Loucy (cell line): ENCODE measurements around the gene USP5.

Experiments
- H2AFZ ChIP-seq: fragments of 200-600 bp; sonication (generic); 2 replicates; pipeline ENCODE4 v1.6.0; 2016; ENCODE audit warnings: antibody characterized with exemption, mild to moderate bottlenecking, low read length, moderate library complexity
- H3F3A ChIP-seq: fragments of 200-600 bp; 2 replicates; pipeline ENCODE4 v1.6.0; 2016; ENCODE audit warnings: antibody characterized with exemption, low read depth, mild to moderate bottlenecking
- H3K27me3 ChIP-seq: fragments of 200-600 bp; sonication (generic); 2 replicates; pipeline ENCODE4 v1.6.1; 2014; ENCODE audit warnings: low read length, mild to moderate bottlenecking; ENCODE audit not compliant: insufficient read depth, poor library complexity, severe bottlenecking
- H3K36me3 ChIP-seq: fragments of 200-600 bp; sonication (generic); 2 replicates; pipeline ENCODE4 v1.6.1; 2016; ENCODE audit warnings: low read length; ENCODE audit not compliant: insufficient read depth
- H3K4me1 ChIP-seq: fragments of 200-600 bp; sonication (generic); 2 replicates; pipeline ENCODE4 v1.5.1; 2014; ENCODE audit warnings: low read length, mild to moderate bottlenecking; ENCODE audit not compliant: insufficient read depth, poor library complexity, severe bottlenecking
- H3K4me2 ChIP-seq: fragments of 200-600 bp; sonication (generic); 2 replicates; pipeline ENCODE4 v1.6.0; 2014; ENCODE audit warnings: antibody characterized with exemption, low read length, low read depth, mild to moderate bottlenecking; ENCODE audit not compliant: poor library complexity, severe bottlenecking
- H3K4me3 ChIP-seq: fragments of 200-600 bp; sonication (generic); 2 replicates; pipeline ENCODE4 v1.5.1; 2014; ENCODE audit warnings: low read length, mild to moderate bottlenecking, mixed read lengths; ENCODE audit not compliant: poor library complexity, severe bottlenecking
- H3K79me2 ChIP-seq: fragments of 200-600 bp; sonication (generic); 2 replicates; pipeline ENCODE4 v1.6.1; 2014; ENCODE audit warnings: low read length; ENCODE audit not compliant: insufficient read depth
- H3K9ac ChIP-seq: fragments of 200-600 bp; sonication (generic); 2 replicates; pipeline ENCODE4 v1.6.0; 2014; ENCODE audit warnings: mild to moderate bottlenecking, low read depth, low read length, moderate library complexity; ENCODE audit not compliant: poor library complexity, severe bottlenecking
- H3K9me2 ChIP-seq: fragments of 200-600 bp; sonication (generic); replicated peaks from 2 replicates; pipeline ENCODE4 v1.6.1; 2016; ENCODE audit warnings: low read depth, low read length, mixed read lengths
- H3K9me3 ChIP-seq: fragments of 200-600 bp; sonication (generic); 2 replicates; pipeline ENCODE4 v1.6.1; 2014; ENCODE audit warnings: mild to moderate bottlenecking, antibody characterized with exemption, low read length, low read depth; ENCODE audit not compliant: insufficient read depth
- H4K20me1 ChIP-seq: fragments of 200-600 bp; sonication (generic); 2 replicates; pipeline ENCODE4 v1.6.0; 2014; ENCODE audit warnings: antibody characterized with exemption, low read length, mild to moderate bottlenecking; ENCODE audit not compliant: insufficient read depth, poor library complexity, severe bottlenecking
- CTCF ChIP-seq: fragments of 200-600 bp; sonication (generic); conservative IDR thresholded peaks from 2 replicates; pipeline ENCODE4 v1.5.1; 2014; ENCODE audit warnings: mild to moderate bottlenecking, antibody characterized with exemption, low read length
- EZH2phosphoT487 ChIP-seq: fragments of 200-600 bp; IDR thresholded peaks from 2 replicates; pipeline ENCODE4 v1.6.1; 2018; ENCODE audit warnings: antibody characterized with exemption, mild to moderate bottlenecking, moderate library complexity, borderline replicate concordance

Gene USP5

GRCh38 chr12:6866163-6866919 is 14.4 kb downstream of the USP5 start:
- Histone ChIP-seq H3K79me2 (peaks cover 45% of the 10 kb centered on the region), H2AFZ (no peak overlapping the region), H3K4me1 (peaks cover 24% of the 10 kb centered on the region), H3K9me3 (no peaks in the 10 kb centered on the region), H4K20me1 (peaks cover 34% of the 10 kb centered on the region), H3K36me3 (peaks cover 64% of the 10 kb centered on the region; the same call in 1 of the 2 replicates), H3K27me3 (peaks cover 4% of the 10 kb centered on the region), H3K4me2 (peak overlapping the region; percentile 87), H3F3A (no peaks in the 10 kb centered on the region; the same call in 1 of the 2 replicates), H3K9ac (peak overlapping the region; percentile 97), H3K9me2 (no peaks in the 10 kb centered on the region), H3K4me3 (peak overlapping the region; percentile 94)
- TF ChIP-seq CTCF: no peak
- TF ChIP-seq EZH2phosphoT487: no peak

GRCh38 chr12:6866920-6867412 is 15.0 kb downstream of the USP5 start:
- peaks cover 59% of the 10 kb centered on the region; the same call in 1 of the 2 replicates for H3K36me3 ChIP-seq

More at GRCh38 chr12:6866920-6867412, 15.0 kb downstream of the USP5 start:
- Histone ChIP-seq H3K4me3 (peak overlapping the region; percentile 94), H3K4me2 (peak overlapping the region; percentile 87), H3K9me2 (no peaks in the 10 kb centered on the region), H3K79me2 (peaks cover 47% of the 10 kb centered on the region), H3K4me1 (peaks cover 29% of the 10 kb centered on the region), H3K9me3 (no peaks in the 10 kb centered on the region), H3F3A (peaks cover 4% of the 10 kb centered on the region; the same call in 1 of the 2 replicates), H3K9ac (peak overlapping the region; percentile 97), H3K27me3 (peaks cover 4% of the 10 kb centered on the region), H2AFZ (peak overlapping the region; percentile 76), H4K20me1 (peaks cover 40% of the 10 kb centered on the region)
- no peak for TF ChIP-seq EZH2phosphoT487
- no peak for TF ChIP-seq CTCF
